Activated CD8-positive, alpha-beta memory T cell treated with anti-CD3 and anti-CD28 coated beads, Interleukin-2, amount 10 ng/mL, durations not matched to agents 7 days and 5 days (primary cell): ENCODE measurements around the gene IGIP. TPM values are rescaled to one million over a fixed set of nuclear protein-coding genes. Genes with fewer than 3 reads are reported as not detected.

Experiments used
- ATAC-seq: fragments of 150-1000 bp; cut with Tn5 transposase; one replicate; pipeline ENCODE4 v1.10.0; 2021; ENCODE audit warnings: moderate library complexity
- CTCF ChIA-PET: fragments of 350-600 bp; sonication (Branson Sonifier 250); formaldehyde crosslinking; loops from one replicate; lab custom pipeline; 2021; ENCODE audit warnings: antibody characterized with exemption; lab: Charles Lee
- DNase-seq: peaks from one replicate; pipeline ENCODE4 v3.0.0-alpha.2; 2020
- H3K27ac Mint-ChIP-seq: one replicate; pipeline ENCODE4 v1.8.0; 2021; ENCODE audit warnings: mild to moderate bottlenecking, mixed read lengths
- H3K27me3 Mint-ChIP-seq: one replicate; pipeline ENCODE4 v1.8.0; 2021; ENCODE audit warnings: mixed read lengths
- H3K36me3 Mint-ChIP-seq: one replicate; pipeline ENCODE4 v1.8.0; 2021; ENCODE audit warnings: mild to moderate bottlenecking, mixed read lengths
- H3K4me1 Mint-ChIP-seq: one replicate; pipeline ENCODE4 v1.8.0; 2021; ENCODE audit warnings: mixed read lengths
- H3K4me3 Mint-ChIP-seq: one replicate; pipeline ENCODE4 v1.8.0; 2021; ENCODE audit warnings: mild to moderate bottlenecking, moderate library complexity, mixed read lengths
- H3K9me3 Mint-ChIP-seq: one replicate; pipeline ENCODE4 v1.8.0; 2022; ENCODE audit warnings: low read depth, mixed read lengths
- total RNA-seq, 2 experiments: library from RNA; stranded (reverse); gene quantifications; one replicate each; pipeline ENCODE4 v1.2.3, GENCODE V29; 2021

The IGIP gene
- total RNA-seq, 2 experiments from 2014 or later, result 2.9 to 3.4 TPM

GRCh38 chr5:140106805-140107311 is 18.9 kb upstream of the IGIP start:
- DNase-seq, result no peak
- Mint-ChIP-seq H3K4me1 (peaks cover 37% of the 10 kb centered on the region), H3K9me3 (no peaks in the 10 kb centered on the region), H3K4me3 (peak overlapping the region; percentile 99), H3K27ac (peak overlapping the region; percentile 98), H3K36me3 (no peaks in the 10 kb centered on the region), H3K27me3 (peaks cover 24% of the 10 kb centered on the region)
- CTCF ChIA-PET, result interaction anchor here (0.6 to 6.9 kb wide), 6 partner anchors 9 to 341 kb away, joined by 3 to 58 read pairs (median 4); no protein-coding TSS in a partner anchor
- no peak for ATAC-seq

GRCh38 chr5:140107312-140108092 is 18.2 kb upstream of the IGIP start:
- no peaks in the 10 kb centered on the region for H3K9me3 Mint-ChIP-seq
- H3K4me3 Mint-ChIP-seq, result peak overlapping the region; percentile 99
- peak; percentile 96 for DNase-seq
- H3K4me1 Mint-ChIP-seq, result peaks cover 42% of the 10 kb centered on the region
- peak; percentile 89 for ATAC-seq
- peak overlapping the region; percentile 98 for H3K27ac Mint-ChIP-seq
- CTCF ChIA-PET, result interaction anchor here (0.6 to 6.9 kb wide), 10 partner anchors 8 to 341 kb away, joined by 3 to 58 read pairs (median 3); no protein-coding TSS in a partner anchor
- peaks cover 27% of the 10 kb centered on the region for H3K27me3 Mint-ChIP-seq
- H3K36me3 Mint-ChIP-seq, result no peaks in the 10 kb centered on the region

- DNase-seq (peak; percentile 53), ATAC-seq (peak; percentile 10)
- peak overlapping the region; percentile 99 for H3K4me3 Mint-ChIP-seq
- H3K9me3 Mint-ChIP-seq, result no peaks in the 10 kb centered on the region
- peak overlapping the region; percentile 98 for H3K27ac Mint-ChIP-seq
- peaks cover 24% of the 10 kb centered on the region for H3K27me3 Mint-ChIP-seq
- H3K4me1 Mint-ChIP-seq, result peaks cover 49% of the 10 kb centered on the region
- no peaks in the 10 kb centered on the region for H3K36me3 Mint-ChIP-seq
- CTCF ChIA-PET, result interaction anchor here (0.6 to 6.9 kb wide), 11 partner anchors 10 to 342 kb away, joined by 3 to 58 read pairs (median 3); no protein-coding TSS in a partner anchor
Observed at GRCh38 chr5:140108093-140109017, 17.4 kb upstream of the IGIP start.

- ATAC-seq (no peak), DNase-seq (no peak)
- CTCF ChIA-PET, result interaction anchor here (0.6 to 6.9 kb wide), 8 partner anchors 9 to 461 kb away, joined by 3 to 58 read pairs (median 4); partner anchors contain the start of genes CXXC5 and NRG2
- Mint-ChIP-seq H3K27ac (peak overlapping the region; percentile 98), H3K9me3 (no peaks in the 10 kb centered on the region), H3K4me3 (peak overlapping the region; percentile 99), H3K36me3 (peaks cover 2% of the 10 kb centered on the region), H3K27me3 (peaks cover 20% of the 10 kb centered on the region), H3K4me1 (peaks cover 49% of the 10 kb centered on the region)
Observed at GRCh38 chr5:140109018-140109758, 16.5 kb upstream of the IGIP start.

GRCh38 chr5:140109759-140110645 is 15.7 kb upstream of the IGIP start:
- no peak for ATAC-seq
- Mint-ChIP-seq H3K27me3 (peaks cover 18% of the 10 kb centered on the region), H3K4me3 (peak overlapping the region; percentile 99), H3K27ac (no peak overlapping the region), H3K4me1 (peaks cover 52% of the 10 kb centered on the region), H3K9me3 (no peaks in the 10 kb centered on the region), H3K36me3 (peaks cover 5% of the 10 kb centered on the region)
- CTCF ChIA-PET, result interaction anchor here (0.7 to 6.9 kb wide), 5 partner anchors 8 to 67 kb away, joined by 3 to 58 read pairs (median 4); partner anchors contain the start of gene NRG2
- DNase-seq, result no peak

GRCh38 chr5:140110646-140110957 is 15.1 kb upstream of the IGIP start:
- no peak overlapping the region for H3K27ac Mint-ChIP-seq
- H3K9me3 Mint-ChIP-seq, result no peaks in the 10 kb centered on the region
- CTCF ChIA-PET, result interaction anchor here (0.7 to 6.9 kb wide), 3 partner anchors 12 to 68 kb away, joined by 3 to 58 read pairs (median 4); partner anchors contain the start of gene NRG2
- H3K36me3 Mint-ChIP-seq, result peaks cover 7% of the 10 kb centered on the region
- H3K4me1 Mint-ChIP-seq, result peaks cover 55% of the 10 kb centered on the region
- H3K4me3 Mint-ChIP-seq, result no peak overlapping the region
- no peak for ATAC-seq
- DNase-seq, result no peak
- H3K27me3 Mint-ChIP-seq, result peaks cover 18% of the 10 kb centered on the region

GRCh38 chr5:140111011-140111858 is 14.5 kb upstream of the IGIP start:
- peaks cover 18% of the 10 kb centered on the region for H3K27me3 Mint-ChIP-seq
- peaks cover 7% of the 10 kb centered on the region for H3K36me3 Mint-ChIP-seq
- CTCF ChIA-PET, result interaction anchor here (1.2 to 6.9 kb wide), 3 partner anchors 10 to 68 kb away, joined by 4 to 58 read pairs (median 5); partner anchors contain the start of gene NRG2
- H3K4me1 Mint-ChIP-seq, result peaks cover 57% of the 10 kb centered on the region
- ATAC-seq (no peak), DNase-seq (no peak)
- H3K4me3 Mint-ChIP-seq, result no peak overlapping the region
- H3K27ac Mint-ChIP-seq, result no peak overlapping the region
- no peaks in the 10 kb centered on the region for H3K9me3 Mint-ChIP-seq

GRCh38 chr5:140111859-140112551 is 13.7 kb upstream of the IGIP start:
- peaks cover 55% of the 10 kb centered on the region for H3K4me1 Mint-ChIP-seq
- peak overlapping the region; percentile 3 for H3K4me3 Mint-ChIP-seq
- no peaks in the 10 kb centered on the region for H3K9me3 Mint-ChIP-seq
- DNase-seq, result no peak
- ATAC-seq, result no peak
- CTCF ChIA-PET, result interaction anchor here (1.0 to 12.4 kb wide), 4 partner anchors 9 to 42 kb away, joined by 3 to 130 read pairs (median 4); no protein-coding TSS in a partner anchor
- peaks cover 18% of the 10 kb centered on the region for H3K27me3 Mint-ChIP-seq
- H3K27ac Mint-ChIP-seq, result peak overlapping the region; percentile 28
- H3K36me3 Mint-ChIP-seq, result peaks cover 7% of the 10 kb centered on the region

GRCh38 chr5:140112685-140113179 is 13.0 kb upstream of the IGIP start:
- Mint-ChIP-seq H3K36me3 (peaks cover 7% of the 10 kb centered on the region), H3K4me3 (peak overlapping the region; percentile 93), H3K9me3 (no peaks in the 10 kb centered on the region), H3K27me3 (peaks cover 18% of the 10 kb centered on the region), H3K27ac (peak overlapping the region; percentile 95), H3K4me1 (peaks cover 58% of the 10 kb centered on the region)
- DNase-seq, result no peak
- no peak for ATAC-seq
- CTCF ChIA-PET, result interaction anchor here (0.9 to 12.4 kb wide), 5 partner anchors 8 to 42 kb away, joined by 3 to 130 read pairs (median 4); no protein-coding TSS in a partner anchor

- DNase-seq (peak; percentile 58), ATAC-seq (peak; percentile 1)
- Mint-ChIP-seq H3K9me3 (no peaks in the 10 kb centered on the region), H3K36me3 (peaks cover 7% of the 10 kb centered on the region), H3K4me1 (peaks cover 63% of the 10 kb centered on the region), H3K27me3 (peaks cover 18% of the 10 kb centered on the region), H3K4me3 (peak overlapping the region; percentile 93), H3K27ac (peak overlapping the region; percentile 95)
- CTCF ChIA-PET, result interaction anchor here (0.9 to 12.4 kb wide), 4 partner anchors 8 to 40 kb away, joined by 3 to 130 read pairs (median 8); no protein-coding TSS in a partner anchor
Observed at GRCh38 chr5:140113180-140113698, 12.5 kb upstream of the IGIP start.
